Astrocyte (in vitro differentiated cells and primary cell): ENCODE results near the gene DMXL2. TPM values are rescaled to one million over a fixed set of nuclear protein-coding genes. Genes with fewer than 3 reads are reported as not detected.

Experiments
- DNase-seq: peaks from one replicate; pipeline ENCODE4 v3.0.0-alpha.2; 2010; ENCODE audit warnings: low read depth
- FAIRE-seq: peaks from 2 replicates; lab custom pipeline; 2011; peaks lifted over from hg19 to GRCh38; lab: Jason Lieb, UNC
- H2AFZ ChIP-seq: 2 replicates; pipeline ENCODE4 v1.6.0; 2012; ENCODE audit warnings: low read depth, low read length, inconsistent platforms
- H3K27ac ChIP-seq: 2 replicates; pipeline ENCODE4 v1.5.1; 2011; ENCODE audit warnings: low read depth, low read length, inconsistent platforms
- H3K27me3 ChIP-seq: 2 replicates; pipeline ENCODE4 v1.6.0; 2011; ENCODE audit warnings: low read length, inconsistent platforms; ENCODE audit not compliant: insufficient read depth
- H3K36me3 ChIP-seq: 2 replicates; pipeline ENCODE4 v1.5.1; 2011; ENCODE audit warnings: low read length, inconsistent platforms; ENCODE audit not compliant: insufficient read depth
- H3K4me1 ChIP-seq: 2 replicates; pipeline ENCODE4 v1.5.1; 2011; ENCODE audit warnings: low read length, inconsistent platforms; ENCODE audit not compliant: insufficient read depth
- H3K4me2 ChIP-seq: 2 replicates; pipeline ENCODE4 v1.6.0; 2012; ENCODE audit warnings: low read length, inconsistent platforms
- H3K4me3 ChIP-seq: 2 replicates; pipeline ENCODE4 v1.5.1; 2011; ENCODE audit warnings: low read depth, mild to moderate bottlenecking, low read length, inconsistent platforms; ENCODE audit not compliant: insufficient read depth
- H3K79me2 ChIP-seq: 2 replicates; pipeline ENCODE4 v1.6.0; 2012; ENCODE audit warnings: mild to moderate bottlenecking, low read length, inconsistent platforms; ENCODE audit not compliant: insufficient read depth
- H3K9ac ChIP-seq: 2 replicates; pipeline ENCODE4 v1.6.0; 2012; ENCODE audit warnings: mild to moderate bottlenecking, low read length, inconsistent platforms
- H3K9me3 ChIP-seq: 2 replicates; pipeline ENCODE4 v1.5.1; 2012; ENCODE audit warnings: low read depth, mild to moderate bottlenecking, low read length, inconsistent platforms; ENCODE audit not compliant: insufficient read depth
- H4K20me1 ChIP-seq: 2 replicates; pipeline ENCODE4 v1.6.0; 2012; ENCODE audit warnings: low read length, inconsistent platforms; ENCODE audit not compliant: insufficient read depth
- H3K27ac Mint-ChIP-seq: one replicate; pipeline ENCODE4 v1.8.0; 2021; ENCODE audit warnings: mild to moderate bottlenecking, mixed read lengths; ENCODE audit not compliant: unreplicated experiment
- H3K27me3 Mint-ChIP-seq: one replicate; pipeline ENCODE4 v1.8.0; 2021; ENCODE audit warnings: low read depth, mixed read lengths; ENCODE audit not compliant: unreplicated experiment
- H3K36me3 Mint-ChIP-seq: one replicate; pipeline ENCODE4 v1.8.0; 2021; ENCODE audit warnings: low read depth, mixed read lengths; ENCODE audit not compliant: unreplicated experiment
- H3K4me1 Mint-ChIP-seq: one replicate; pipeline ENCODE4 v1.8.0; 2021; ENCODE audit warnings: low read depth, mixed read lengths; ENCODE audit not compliant: unreplicated experiment
- H3K4me3 Mint-ChIP-seq: one replicate; pipeline ENCODE4 v1.8.0; 2021; ENCODE audit warnings: mild to moderate bottlenecking, moderate library complexity, mixed read lengths; ENCODE audit not compliant: unreplicated experiment
- H3K9me3 Mint-ChIP-seq: one replicate; pipeline ENCODE4 v1.8.0; 2021; ENCODE audit warnings: mild to moderate bottlenecking, mixed read lengths; ENCODE audit not compliant: unreplicated experiment
- EZH2 ChIP-seq: IDR thresholded peaks from 2 replicates; pipeline ENCODE4 v1.6.1; 2012; ENCODE audit warnings: mild to moderate bottlenecking, low read length, inconsistent platforms; ENCODE audit not compliant: insufficient read depth
- total RNA-seq: library from RNA; stranded (reverse); gene quantifications from 2 replicates; pipeline ENCODE4 v1.2.1, GENCODE V29; 2021
- TF ChIP-seq, protein P1 (sequence below): IDR thresholded peaks from 2 replicates; pipeline ENCODE4 v1.5.1; 2011; ENCODE audit warnings: low read depth, mild to moderate bottlenecking, inconsistent platforms, low read length, moderate library complexity; ENCODE audit not compliant: insufficient read depth

Gene DMXL2
- total RNA-seq, 1 donor from 2014 or later, result 19.0 TPM

GRCh38 chr15:51601801-51602200, 20.8 kb downstream of the DMXL2 start:
- H3K4me1 Mint-ChIP-seq, result peaks cover 9% of the 10 kb centered on the region
- Histone ChIP-seq H4K20me1 (no peaks in the 10 kb centered on the region), H3K9me3 (no peaks in the 10 kb centered on the region), H3K4me3 (no peak overlapping the region), H3K4me1 (no peaks in the 10 kb centered on the region), H3K27ac (no peak overlapping the region), H2AFZ (no peak overlapping the region), H3K9ac (no peak overlapping the region), H3K79me2 (no peaks in the 10 kb centered on the region), H3K36me3 (no peaks in the 10 kb centered on the region), H3K4me2 (no peak overlapping the region), H3K27me3 (no peaks in the 10 kb centered on the region)
- H3K36me3 Mint-ChIP-seq, result no peaks in the 10 kb centered on the region
- FAIRE-seq, result no peak
- no peaks in the 10 kb centered on the region for H3K27me3 Mint-ChIP-seq
- TF ChIP-seq, protein P1, sequence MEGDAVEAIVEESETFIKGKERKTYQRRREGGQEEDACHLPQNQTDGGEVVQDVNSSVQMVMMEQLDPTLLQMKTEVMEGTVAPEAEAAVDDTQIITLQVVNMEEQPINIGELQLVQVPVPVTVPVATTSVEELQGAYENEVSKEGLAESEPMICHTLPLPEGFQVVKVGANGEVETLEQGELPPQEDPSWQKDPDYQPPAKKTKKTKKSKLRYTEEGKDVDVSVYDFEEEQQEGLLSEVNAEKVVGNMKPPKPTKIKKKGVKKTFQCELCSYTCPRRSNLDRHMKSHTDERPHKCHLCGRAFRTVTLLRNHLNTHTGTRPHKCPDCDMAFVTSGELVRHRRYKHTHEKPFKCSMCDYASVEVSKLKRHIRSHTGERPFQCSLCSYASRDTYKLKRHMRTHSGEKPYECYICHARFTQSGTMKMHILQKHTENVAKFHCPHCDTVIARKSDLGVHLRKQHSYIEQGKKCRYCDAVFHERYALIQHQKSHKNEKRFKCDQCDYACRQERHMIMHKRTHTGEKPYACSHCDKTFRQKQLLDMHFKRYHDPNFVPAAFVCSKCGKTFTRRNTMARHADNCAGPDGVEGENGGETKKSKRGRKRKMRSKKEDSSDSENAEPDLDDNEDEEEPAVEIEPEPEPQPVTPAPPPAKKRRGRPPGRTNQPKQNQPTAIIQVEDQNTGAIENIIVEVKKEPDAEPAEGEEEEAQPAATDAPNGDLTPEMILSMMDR, result no peak
- no peak for TF ChIP-seq EZH2
- no peaks in the 10 kb centered on the region for H3K9me3 Mint-ChIP-seq
- no peak for DNase-seq
- H3K4me3 Mint-ChIP-seq, result no peak overlapping the region
- no peak overlapping the region for H3K27ac Mint-ChIP-seq

DNA sequence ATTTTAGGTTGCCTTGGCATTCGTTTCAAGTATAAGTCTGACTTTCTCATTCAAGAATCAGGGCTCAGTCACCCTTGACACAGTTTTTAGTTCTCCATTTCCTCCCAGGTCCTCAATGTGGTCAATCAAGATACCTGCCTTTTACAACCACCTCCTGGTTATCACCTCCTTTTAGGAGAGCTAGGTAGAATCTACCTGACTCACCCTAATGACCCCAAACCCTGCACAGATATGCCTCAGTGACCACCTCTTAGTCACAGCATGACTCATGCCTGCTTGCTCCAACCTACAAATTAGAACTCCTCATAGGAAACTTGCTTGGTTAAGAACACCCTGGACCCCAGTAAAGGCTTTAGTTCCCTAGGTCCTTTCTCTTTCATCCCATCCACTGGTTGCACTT, 22.5 kb downstream of the DMXL2 start:
- Histone ChIP-seq H3K27ac (no peak overlapping the region), H2AFZ (no peak overlapping the region), H3K9me3 (no peaks in the 10 kb centered on the region), H3K4me2 (no peak overlapping the region), H3K9ac (no peak overlapping the region), H3K4me3 (no peak overlapping the region), H4K20me1 (no peaks in the 10 kb centered on the region), H3K27me3 (no peaks in the 10 kb centered on the region), H3K79me2 (no peaks in the 10 kb centered on the region), H3K4me1 (no peaks in the 10 kb centered on the region), H3K36me3 (no peaks in the 10 kb centered on the region)
- DNase-seq (peak; percentile 35), FAIRE-seq (no peak)
- no peak for TF ChIP-seq EZH2
- TF ChIP-seq, protein P1, result no peak
- no peaks in the 10 kb centered on the region for H3K27me3 Mint-ChIP-seq
- H3K4me1 Mint-ChIP-seq, result peaks cover 9% of the 10 kb centered on the region
- no peak overlapping the region for H3K4me3 Mint-ChIP-seq
- H3K27ac Mint-ChIP-seq, result no peak overlapping the region
- H3K36me3 Mint-ChIP-seq, result no peaks in the 10 kb centered on the region
- no peaks in the 10 kb centered on the region for H3K9me3 Mint-ChIP-seq

- no peaks in the 10 kb centered on the region for H3K4me1 Mint-ChIP-seq
- H2AFZ ChIP-seq, result no peak overlapping the region
- TF ChIP-seq EZH2, result no peak
- TF ChIP-seq, protein P1, result no peak
- H4K20me1 ChIP-seq, result no peaks in the 10 kb centered on the region
- H3K4me3 ChIP-seq, result no peak overlapping the region
- peaks cover 16% of the 10 kb centered on the region for H3K9me3 Mint-ChIP-seq
- DNase-seq, result no peak
- H3K79me2 ChIP-seq, result no peaks in the 10 kb centered on the region
- no peaks in the 10 kb centered on the region for H3K9me3 ChIP-seq
- H3K27me3 ChIP-seq, result no peaks in the 10 kb centered on the region
- H3K27ac ChIP-seq, result no peak overlapping the region
- H3K27me3 Mint-ChIP-seq, result no peaks in the 10 kb centered on the region
- H3K4me3 Mint-ChIP-seq, result no peak overlapping the region
- peaks cover 4% of the 10 kb centered on the region for H3K36me3 Mint-ChIP-seq
- H3K4me1 ChIP-seq, result no peaks in the 10 kb centered on the region
- H3K9ac ChIP-seq, result no peak overlapping the region
- FAIRE-seq, result no peak
- H3K27ac Mint-ChIP-seq, result no peak overlapping the region
- no peaks in the 10 kb centered on the region for H3K36me3 ChIP-seq
- no peak overlapping the region for H3K4me2 ChIP-seq
Measured at GRCh38 chr15:51589881-51590568, 32.5 kb downstream of the DMXL2 start.
